Erythroblast (primary cell): ENCODE measurements around the gene VAC14.

Experiments used
- GATA1 ChIP-seq: IDR thresholded peaks from 2 replicates; pipeline ENCODE4 v1.6.1; 2011; ENCODE audit warnings: low read depth, mild to moderate bottlenecking, control low read depth, low read length, moderate library complexity
- POLR2A ChIP-seq: IDR thresholded peaks from 2 replicates; pipeline ENCODE4 v1.6.1; 2011; ENCODE audit warnings: mild to moderate bottlenecking, low read length

GRCh38 chr16:70685938-70686375, 115.0 kb downstream of the VAC14 start, which contains the start of gene MTSS2:
- TF ChIP-seq POLR2A, result no peak
- no peak for TF ChIP-seq GATA1
